NOMO-1 treated with dmso at 0.1 percent for 144 hours (cell line): ENCODE data around the gene NLRP1.

Experiments
- DNase-seq: peaks from one replicate; lab custom pipeline; 2025; ENCODE audit not compliant: unreplicated experiment; lab: John Stamatoyannopoulos, UW

Gene NLRP1

GRCh38 chr17:5485270-5486205 is 98.8 kb downstream of the NLRP1 start, which contains the start of gene DERL2:
TSS of gene DERL2 (minus strand) at chr17:5486178. CDS start at chr17:5486161, 17 bp downstream.
- no peak for DNase-seq

GRCh38 chr17:5481451-5481850 is 102.9 kb downstream of the NLRP1 start:
- no peak for DNase-seq

GRCh38 chr17:5480962-5481361 is 103.3 kb downstream of the NLRP1 start:
- no peak for DNase-seq

GRCh38 chr17:5478992-5479391 is 105.3 kb downstream of the NLRP1 start:
- no peak for DNase-seq

GRCh38 chr17:5473906-5474305 is 110.4 kb downstream of the NLRP1 start:
- no peak for DNase-seq

- no peak for DNase-seq
These were observed 111.8 kb downstream of the NLRP1 start for GRCh38 chr17:5472511-5472910.

- DNase-seq, result no peak
These were observed 116.2 kb downstream of the NLRP1 start for GRCh38 chr17:5468075-5468473.

GRCh38 chr17:5467416-5467815 is 116.9 kb downstream of the NLRP1 start:
- DNase-seq, result no peak

GRCh38 chr17:5466295-5466694 is 118.0 kb downstream of the NLRP1 start:
- DNase-seq, result no peak

- DNase-seq, result no peak
These were observed 119.4 kb downstream of the NLRP1 start for GRCh38 chr17:5464717-5465507.
